Measurements from ENCODE around the gene NPDC1.

DNA sequence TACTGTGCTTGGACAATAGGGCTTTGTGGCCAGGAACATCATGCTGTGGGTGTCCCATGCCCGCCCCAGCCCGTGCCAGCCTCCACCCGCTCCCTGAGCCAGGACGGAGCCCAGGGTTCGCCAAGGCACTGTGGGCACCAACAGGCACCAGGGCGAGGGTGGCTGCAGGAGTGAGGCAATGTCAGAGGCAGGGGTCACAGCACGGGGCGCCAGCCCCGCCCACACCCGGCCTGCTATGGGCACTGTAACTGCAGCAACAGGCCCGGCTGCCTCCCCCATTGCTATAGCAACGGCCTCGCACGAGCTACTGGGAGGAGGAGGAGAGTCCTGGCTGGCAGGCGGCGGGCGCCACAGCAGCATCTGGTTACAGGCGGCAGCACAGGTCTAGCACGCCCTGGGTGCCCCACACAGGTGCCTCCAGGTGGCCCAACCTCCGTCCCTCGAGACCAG, 20.4 kb downstream of the NPDC1 start:
- TF ChIP-seq, protein P1, sequence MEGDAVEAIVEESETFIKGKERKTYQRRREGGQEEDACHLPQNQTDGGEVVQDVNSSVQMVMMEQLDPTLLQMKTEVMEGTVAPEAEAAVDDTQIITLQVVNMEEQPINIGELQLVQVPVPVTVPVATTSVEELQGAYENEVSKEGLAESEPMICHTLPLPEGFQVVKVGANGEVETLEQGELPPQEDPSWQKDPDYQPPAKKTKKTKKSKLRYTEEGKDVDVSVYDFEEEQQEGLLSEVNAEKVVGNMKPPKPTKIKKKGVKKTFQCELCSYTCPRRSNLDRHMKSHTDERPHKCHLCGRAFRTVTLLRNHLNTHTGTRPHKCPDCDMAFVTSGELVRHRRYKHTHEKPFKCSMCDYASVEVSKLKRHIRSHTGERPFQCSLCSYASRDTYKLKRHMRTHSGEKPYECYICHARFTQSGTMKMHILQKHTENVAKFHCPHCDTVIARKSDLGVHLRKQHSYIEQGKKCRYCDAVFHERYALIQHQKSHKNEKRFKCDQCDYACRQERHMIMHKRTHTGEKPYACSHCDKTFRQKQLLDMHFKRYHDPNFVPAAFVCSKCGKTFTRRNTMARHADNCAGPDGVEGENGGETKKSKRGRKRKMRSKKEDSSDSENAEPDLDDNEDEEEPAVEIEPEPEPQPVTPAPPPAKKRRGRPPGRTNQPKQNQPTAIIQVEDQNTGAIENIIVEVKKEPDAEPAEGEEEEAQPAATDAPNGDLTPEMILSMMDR (conservative IDR thresholded peaks at IDR 0.05), result no peak; the same call in 1 of the 2 replicates
- no peak for TF ChIP-seq ZFX (IDR thresholded peaks at IDR 0.05)

Measured in C4-2B (cell line).